ENCODE data around the gene SSTR4. TPM values are rescaled to one million over a fixed set of nuclear protein-coding genes. Genes with fewer than 3 reads are reported as not detected.

Gene SSTR4
- polyA plus RNA-seq, 3 donors: 0.07 to 0.14 TPM; not detected in 1

DNA sequence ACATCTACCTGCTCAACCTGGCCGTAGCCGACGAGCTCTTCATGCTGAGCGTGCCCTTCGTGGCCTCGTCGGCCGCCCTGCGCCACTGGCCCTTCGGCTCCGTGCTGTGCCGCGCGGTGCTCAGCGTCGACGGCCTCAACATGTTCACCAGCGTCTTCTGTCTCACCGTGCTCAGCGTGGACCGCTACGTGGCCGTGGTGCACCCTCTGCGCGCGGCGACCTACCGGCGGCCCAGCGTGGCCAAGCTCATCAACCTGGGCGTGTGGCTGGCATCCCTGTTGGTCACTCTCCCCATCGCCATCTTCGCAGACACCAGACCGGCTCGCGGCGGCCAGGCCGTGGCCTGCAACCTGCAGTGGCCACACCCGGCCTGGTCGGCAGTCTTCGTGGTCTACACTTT lies 619 bp downstream of the SSTR4 start:
- no peak for DNase-seq (ENCODE audit: extremely low read depth in 1 of 11, low read depth in 9 of 11, low spot score in 4 of 11)

DNA sequence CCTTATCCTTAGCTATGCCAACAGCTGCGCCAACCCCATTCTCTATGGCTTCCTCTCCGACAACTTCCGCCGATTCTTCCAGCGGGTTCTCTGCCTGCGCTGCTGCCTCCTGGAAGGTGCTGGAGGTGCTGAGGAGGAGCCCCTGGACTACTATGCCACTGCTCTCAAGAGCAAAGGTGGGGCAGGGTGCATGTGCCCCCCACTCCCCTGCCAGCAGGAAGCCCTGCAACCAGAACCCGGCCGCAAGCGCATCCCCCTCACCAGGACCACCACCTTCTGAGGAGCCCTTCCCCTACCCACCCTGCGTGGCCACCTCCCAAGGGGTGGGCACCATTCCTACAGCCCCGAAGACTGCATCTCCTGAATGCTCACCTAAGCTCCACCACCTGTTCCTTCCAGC lies 1.3 kb downstream of the SSTR4 start:
- no peak for DNase-seq (ENCODE audit: extremely low read depth in 1 of 11, low read depth in 9 of 11, low spot score in 4 of 11)

DNA sequence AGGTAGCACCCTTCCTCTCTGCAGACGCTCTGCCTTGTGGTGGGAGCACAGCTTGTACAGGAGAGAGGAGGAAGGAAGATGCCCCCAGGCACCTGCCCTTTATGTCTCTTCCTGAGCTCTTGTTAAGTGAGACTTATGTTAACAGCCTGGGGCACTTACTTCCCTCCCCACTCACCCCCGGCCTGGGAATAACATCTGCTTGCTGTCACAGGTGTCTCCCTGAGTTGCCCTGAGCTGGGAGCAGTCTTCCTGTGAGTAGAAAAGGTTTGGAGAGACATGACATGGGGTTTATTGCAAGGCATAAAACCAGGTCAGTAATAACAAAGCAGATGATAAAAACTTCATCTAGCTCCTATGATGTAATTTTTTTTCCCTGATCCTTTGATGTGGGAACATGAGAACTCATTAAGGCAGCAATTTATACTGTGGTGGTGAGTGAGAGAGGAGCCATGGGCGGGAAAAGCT lies 1.9 kb downstream of the SSTR4 start:
- peak in 4 of 11 donors; percentile 36 to 63 (median 46) for DNase-seq (ENCODE audit: extremely low read depth in 1 of 11, low read depth in 9 of 11, low spot score in 4 of 11)

DNA sequence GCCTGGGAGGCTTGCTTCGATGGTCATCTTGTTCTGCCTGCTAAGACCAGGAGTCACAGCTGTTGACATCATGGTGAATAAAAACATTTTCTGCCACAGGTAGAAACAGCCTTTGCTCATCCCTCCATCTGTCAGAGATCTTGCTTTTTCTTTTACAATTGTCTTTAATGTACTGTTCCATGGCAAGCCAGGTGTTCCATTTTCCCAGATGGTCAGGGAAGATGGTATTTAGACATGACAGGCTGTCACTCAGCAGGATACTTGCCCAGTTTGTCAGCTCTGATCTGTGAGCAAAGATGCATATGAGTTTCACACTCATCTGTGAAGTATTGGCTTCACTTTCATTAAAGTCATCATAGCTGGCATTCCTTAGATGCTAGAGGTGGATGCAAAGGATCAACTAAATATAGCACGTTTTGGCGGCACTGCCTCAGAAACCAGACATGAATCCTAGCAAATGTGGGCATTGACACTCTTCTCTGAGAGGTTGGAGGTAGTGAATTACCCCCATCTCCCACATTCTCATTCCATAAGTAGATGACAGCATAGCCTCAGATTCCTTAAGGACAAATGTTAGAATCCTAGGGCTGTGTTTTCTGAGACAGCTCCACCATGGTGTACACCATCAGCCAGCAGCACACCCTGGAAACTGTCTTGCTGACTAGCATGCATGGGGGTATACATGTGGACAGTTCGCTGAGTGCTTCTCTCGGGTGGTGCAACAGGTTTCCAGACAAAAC lies 4.2 kb downstream of the SSTR4 start:
- DNase-seq (ENCODE audit: extremely low read depth in 1 of 11, low read depth in 9 of 11, low spot score in 4 of 11): no peak

DNA sequence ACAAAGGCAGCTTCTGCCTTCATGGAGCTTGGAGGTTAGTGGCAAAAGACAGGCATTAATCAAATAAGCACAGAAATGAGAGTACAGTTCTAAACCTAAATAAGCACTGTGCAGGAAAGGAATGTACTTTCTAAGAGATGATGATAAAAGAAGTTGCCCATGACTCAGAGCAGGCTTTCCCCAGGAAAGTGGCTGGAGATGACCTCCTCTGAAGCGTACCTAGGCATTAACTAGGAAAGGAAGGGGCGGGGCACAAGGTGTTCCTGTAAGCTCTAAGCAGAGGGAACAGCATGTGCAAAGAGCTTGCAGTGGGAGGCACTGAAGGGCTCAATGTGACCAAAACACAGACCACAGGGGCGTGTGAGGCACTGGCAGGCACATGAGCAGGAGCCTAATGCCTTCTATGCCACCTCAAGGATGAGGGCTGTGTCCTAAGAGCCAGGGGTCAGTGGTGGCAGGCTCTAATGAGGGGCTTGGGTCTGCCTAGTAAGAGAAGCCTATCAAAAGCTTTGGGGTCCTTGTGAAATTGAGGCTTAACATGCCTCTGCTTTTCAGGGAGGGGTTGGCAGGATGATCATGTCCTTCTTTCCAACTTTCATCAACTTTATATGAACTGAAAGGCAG lies 4.9 kb downstream of the SSTR4 start:
- no peak for DNase-seq (ENCODE audit: extremely low read depth in 1 of 11, low read depth in 9 of 11, low spot score in 4 of 11)

DNA sequence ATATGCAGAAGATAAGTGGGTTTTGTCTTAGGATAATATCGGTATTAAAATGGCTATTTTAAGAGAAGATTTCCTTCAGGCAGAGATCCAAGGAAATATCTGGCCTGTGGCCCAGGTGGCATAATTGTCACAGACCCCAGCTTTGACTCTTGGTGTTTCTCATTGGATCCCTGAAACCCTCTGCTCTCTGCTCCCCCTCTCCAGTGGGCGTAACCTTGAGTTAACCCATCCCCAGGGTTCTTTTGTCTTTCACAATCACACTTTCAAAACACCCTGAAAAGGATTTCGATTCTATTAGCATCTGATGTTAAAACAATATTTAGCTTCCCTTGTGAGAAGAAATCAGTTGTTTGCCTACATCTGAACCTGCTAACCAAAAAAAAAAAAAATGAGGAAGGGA lies 7.2 kb downstream of the SSTR4 start:
- DNase-seq (ENCODE audit: extremely low read depth in 1 of 11, low read depth in 9 of 11, low spot score in 4 of 11): no peak

DNA sequence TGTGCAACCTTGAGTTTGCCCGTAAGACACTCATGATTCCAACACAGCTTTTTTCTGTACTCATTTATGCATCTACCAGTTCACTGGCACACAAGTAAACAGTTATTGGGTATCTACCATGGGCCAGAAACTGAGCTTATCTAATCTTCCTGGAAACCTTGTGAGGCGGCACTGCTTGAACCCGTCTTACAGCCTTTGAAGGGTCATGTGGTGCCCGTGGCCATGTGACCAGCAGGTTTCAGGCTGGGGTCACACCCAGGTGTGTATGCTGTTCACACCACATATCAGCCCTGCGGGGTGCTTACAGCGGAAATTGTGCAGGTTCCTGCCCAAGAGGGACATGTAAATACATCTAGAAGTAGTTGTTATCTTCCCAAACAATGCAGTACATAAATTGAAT lies 8.3 kb downstream of the SSTR4 start:
- DNase-seq (ENCODE audit: extremely low read depth in 1 of 11, low read depth in 9 of 11, low spot score in 4 of 11): no peak

DNA sequence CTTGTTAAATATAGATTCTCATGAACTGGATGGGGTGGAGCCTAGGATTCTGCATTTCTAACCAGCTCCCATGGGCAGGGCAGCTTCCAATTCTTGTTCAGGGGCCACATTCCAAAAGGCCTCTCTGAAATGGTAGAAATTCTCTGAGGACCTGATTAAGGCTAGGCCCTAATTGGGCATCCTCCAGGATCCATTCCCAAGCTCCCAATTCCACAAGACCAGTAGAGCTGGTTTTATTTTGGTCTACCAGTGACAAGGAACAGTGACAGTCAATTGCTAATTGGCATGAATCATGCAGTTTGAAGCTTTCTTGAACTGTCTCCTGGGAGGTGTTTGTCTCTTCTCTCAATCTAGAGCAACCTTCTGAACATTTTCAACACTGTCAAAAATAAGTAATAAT lies 11.3 kb downstream of the SSTR4 start:
- no peak for DNase-seq (ENCODE audit: extremely low read depth in 1 of 11, low read depth in 9 of 11, low spot score in 4 of 11)

DNA sequence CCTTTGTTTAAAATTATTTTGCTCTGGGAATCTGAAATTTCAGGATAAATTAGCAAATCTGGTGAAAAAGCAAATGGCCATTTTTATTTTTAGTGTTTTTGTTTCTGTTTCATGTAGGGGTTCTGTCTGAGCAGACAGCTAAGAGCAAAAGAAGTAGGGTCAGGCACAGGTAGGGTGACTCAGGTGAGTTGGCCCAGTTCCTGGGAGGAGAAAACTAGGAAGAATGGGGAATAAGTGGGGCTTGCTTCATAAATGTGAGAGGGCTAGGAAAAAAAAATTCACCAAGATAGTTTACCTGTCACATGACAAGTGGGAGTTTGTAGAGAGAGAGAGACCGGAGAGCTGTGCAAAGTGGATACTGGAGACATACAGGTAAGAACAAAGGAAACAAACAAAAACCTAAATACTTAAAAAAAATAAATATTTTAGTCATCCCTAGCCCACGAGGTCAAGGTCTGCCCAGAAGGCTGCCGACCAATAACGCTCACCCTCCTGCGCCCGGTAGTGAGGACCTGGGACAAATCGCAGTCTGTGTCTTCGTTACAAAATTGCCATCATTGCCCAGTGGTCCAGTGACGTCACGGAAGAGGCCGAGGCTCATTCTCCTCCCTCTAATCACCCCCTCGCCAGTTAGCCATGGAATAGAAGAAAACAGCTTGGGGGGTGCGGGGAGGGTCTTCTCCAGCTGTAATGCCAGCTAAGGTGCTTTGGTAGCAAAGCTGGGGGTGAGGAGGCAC lies 12.1 kb downstream of the SSTR4 start:
- no peak for DNase-seq (ENCODE audit: extremely low read depth in 1 of 11, low read depth in 9 of 11, low spot score in 4 of 11)

DNA sequence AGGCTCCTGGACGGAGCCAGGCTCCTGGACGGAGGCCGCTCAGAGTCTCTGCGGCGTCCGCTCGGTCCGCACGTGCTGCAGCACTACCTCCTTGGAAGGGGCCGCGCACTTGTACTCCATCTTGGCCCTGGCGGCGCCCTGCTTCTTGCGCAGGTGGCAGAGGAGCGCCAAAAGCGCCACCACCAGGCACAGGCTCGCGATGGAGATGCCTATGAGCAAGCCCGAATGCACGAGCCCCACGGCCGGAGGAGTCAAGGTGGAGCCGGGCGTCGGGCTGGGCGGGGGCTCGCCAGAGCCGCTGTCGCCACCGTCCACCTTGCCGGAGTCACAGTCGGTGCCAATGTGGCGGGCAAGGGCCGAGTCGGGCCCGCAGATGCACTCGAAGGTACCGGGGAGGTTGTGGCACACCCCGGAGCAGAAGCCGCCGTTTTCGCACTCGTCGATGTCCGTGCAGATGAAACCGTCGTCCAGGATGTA lies 12.7 kb downstream of the SSTR4 start:
- DNase-seq (ENCODE audit: extremely low read depth in 1 of 11, low read depth in 9 of 11, low spot score in 4 of 11): no peak

DNA sequence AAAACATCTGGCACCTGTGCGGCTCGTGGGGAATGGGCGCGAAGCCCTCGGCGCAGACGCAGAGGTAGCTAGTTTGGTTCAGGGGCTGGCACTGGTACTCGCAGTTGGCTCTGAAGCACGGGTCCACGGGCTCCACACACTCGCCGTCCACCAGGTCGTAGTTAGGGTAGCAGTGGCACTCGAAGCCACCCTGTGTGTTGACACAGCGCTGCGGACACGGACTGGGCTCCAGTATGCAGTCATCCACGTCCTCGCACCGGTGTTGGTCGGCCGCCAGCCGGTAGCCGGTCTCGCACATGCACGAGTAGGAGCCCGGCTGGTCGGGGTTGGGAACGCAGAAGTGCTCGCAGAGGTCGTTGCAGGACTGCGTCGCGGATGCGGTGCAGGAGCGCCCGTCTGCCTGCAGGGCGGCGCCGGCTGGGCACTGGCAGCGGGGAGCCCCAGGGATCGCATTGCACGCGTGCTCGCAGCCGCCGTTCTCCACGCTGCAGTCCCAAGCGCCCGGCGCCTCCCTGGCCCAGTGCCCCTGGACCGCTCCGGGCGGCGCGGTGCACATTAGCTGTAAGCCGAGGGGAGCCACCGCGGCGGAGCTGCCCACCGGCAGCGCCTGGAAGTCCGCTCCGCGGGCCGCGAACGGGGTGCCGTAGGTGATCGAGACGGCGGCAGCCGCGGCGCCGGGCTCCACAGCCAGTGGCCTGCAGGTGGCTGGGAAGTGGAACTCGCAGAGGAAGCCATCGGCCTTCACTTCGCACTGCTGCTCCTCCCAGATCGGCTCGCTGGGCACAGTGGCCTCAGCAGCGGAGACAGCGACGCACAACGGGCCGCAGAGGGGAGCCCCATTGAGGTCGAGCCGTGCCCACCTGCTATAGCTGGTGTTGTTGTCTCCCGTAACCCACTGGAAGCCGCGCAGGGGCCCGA lies 13.4 kb downstream of the SSTR4 start:
- peak in 1 of 11 donors; percentile 25 for DNase-seq (ENCODE audit: extremely low read depth in 1 of 11, low read depth in 9 of 11, low spot score in 4 of 11)

DNA sequence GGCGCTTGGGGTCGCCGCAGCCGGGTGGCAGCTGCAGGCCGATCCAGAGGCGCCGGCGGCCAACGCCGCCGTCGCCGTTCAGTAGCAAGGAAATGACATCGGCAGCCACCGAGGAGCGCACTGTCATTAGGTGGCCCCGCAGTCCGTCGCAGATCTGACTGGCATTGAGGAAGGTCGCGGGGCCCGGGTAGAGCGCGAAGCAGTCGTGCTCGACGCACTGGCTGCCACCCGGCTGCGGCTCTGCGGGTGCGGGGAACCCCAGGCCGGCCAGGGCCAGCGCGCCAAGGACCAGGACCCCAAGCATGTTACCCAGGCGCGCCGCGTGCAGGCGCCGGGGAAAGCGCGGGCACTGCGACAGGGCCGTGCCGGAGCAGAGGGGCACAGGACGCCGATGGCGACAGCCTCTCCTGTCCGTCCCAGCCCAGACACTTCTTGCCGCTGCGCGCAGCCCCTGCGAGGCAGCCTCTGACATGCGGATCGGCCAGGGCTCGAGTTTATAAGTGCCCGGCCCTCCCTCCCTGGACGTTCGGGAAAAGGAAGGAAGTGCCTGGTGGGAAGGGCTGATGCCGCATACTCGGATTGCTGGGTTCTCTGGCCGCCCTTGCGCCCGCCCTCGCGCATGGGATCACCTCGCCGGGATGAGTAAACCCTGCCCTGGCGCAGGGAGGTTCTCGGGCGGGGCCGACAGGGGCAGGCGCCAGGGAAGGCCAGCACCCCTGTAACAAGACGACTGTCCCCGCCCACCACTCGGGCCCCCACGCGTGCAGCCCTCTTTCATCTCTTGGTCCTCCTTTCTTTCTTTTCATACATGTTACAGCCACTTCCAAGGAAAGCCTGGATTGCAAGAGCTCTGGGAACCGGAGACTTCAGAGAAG lies 14.3 kb downstream of the SSTR4 start, which contains the start of gene THBD:
Gene THBD, minus strand, starts transcription at position 472 of the 875 bp plus-strand sequence. Its CDS starts 168 bp downstream, at position 304.
- peak in 1 of 11 donors; percentile 24 for DNase-seq (ENCODE audit: extremely low read depth in 1 of 11, low read depth in 9 of 11, low spot score in 4 of 11)

DNA sequence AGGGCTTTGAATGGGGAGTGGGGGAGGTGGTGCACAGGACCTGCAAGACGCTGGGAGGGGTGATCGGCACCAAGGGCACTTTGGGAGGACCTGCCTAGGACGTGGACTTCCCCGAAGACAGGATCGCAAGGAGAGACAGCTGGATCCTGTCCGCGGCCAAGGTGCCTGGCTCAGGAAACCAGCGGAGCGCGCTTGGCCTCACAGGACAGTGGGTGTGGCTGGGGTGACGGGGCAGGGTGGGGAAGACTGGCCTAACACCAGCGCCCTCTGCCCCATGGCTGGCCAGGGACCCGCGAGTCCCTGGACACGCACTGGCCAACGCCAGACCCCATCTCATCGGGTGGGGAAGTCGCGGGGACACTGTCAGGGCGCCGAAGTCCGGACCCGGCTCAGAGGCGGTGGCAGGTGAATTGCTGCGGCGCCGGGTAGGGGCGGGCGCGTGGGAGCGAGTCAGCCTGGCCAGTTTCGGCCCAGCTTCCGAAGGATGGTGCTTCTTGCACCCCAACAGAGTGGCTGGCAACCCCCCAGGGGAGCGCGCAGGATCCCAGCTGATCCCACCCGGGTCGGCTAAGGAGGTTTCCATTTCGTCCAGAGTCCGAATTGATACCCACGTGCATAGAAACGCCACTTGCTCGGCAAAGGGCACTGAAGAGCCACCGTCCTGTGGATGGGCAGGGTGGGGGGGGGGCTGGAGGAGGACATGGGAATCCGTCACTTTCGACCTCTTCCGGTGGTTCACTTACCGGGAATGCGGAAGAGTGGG lies 15.1 kb downstream of the SSTR4 start:
- DNase-seq (ENCODE audit: extremely low read depth in 1 of 11, low read depth in 9 of 11, low spot score in 4 of 11): no peak

DNA sequence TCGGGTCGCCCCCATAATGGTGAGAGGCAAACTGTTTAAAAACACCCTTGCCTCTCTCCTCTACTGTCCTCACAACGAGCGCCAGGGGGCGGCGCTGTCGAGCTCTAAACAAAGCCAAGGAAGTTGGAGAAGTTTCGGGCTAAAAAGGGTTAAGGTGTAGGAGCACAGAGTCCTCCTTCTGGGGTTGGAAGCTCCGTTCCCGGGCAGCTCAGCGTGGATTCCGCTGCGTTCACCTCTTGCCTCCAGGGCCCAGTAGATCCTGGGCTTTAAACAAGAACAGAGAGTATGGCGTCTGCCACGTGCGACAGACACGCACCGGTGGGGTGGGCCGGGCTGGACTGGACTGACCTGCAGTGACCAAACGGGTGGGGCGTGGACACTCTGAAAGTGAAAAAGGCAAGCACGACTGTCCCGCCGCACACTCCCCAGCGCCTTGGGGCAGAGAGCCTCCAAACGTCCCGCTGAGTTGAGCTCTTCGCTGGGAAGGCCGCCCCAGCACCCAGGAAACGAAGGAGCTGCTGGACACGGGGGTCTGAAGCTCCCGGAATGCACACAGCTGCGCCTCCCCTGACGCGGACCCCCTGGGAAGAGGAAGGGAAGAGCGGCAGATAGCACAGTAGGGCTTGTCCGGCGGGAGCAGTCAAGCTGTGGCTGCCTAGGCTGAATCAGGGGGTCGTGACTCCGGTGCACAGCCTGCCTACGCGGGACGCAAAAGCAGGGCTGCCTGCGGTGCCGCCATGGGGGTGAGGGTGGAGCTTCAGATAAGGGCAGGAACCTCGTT lies 15.9 kb downstream of the SSTR4 start:
- peak in 5 of 11 donors; percentile 52 to 88 (median 77) for DNase-seq (ENCODE audit: extremely low read depth in 1 of 11, low read depth in 9 of 11, low spot score in 4 of 11)

DNA sequence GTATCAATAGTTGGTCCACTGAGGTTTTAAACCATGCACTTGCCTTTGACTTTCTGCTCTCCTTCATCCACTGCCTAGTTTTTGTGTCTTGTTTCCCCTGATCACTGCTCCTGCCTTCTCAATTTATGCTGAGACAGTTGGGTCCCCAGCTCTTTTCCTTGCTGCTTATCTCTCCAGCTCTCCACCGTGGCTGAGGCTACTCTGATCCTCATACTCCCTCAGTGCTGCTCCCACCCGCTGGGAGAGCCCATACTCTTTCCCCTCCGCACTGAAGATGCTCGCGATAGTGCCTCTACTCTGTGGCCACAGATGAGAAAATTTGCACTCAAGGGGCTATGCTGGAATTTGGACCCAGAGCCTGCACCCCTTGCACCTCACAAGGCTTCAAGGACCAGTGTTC lies 17.8 kb downstream of the SSTR4 start:
- DNase-seq (ENCODE audit: extremely low read depth in 1 of 11, low read depth in 9 of 11, low spot score in 4 of 11): no peak

DNA sequence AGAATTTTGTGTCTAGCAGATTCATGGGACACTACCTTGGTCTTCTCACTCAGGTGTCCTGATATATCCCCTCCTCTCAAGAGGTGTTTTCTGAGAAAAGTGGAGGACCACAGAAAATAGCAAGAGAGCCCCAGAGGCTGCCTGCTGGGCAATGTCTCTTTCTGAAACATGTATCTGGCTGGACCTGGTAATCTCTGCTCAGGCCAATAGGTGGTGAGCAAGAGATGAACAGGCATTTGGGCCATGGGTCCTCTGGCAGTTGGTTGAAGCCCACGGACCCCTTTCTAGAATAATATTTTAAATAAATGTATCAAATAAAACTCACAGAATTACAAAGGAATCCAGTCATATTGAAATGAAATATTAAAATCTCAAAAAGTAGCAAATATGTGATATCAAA lies 23.1 kb downstream of the SSTR4 start:
- no peak for DNase-seq (ENCODE audit: extremely low read depth in 1 of 11, low read depth in 9 of 11, low spot score in 4 of 11)
